CD4-positive, alpha-beta T cell treated with Interleukin-4 for 4 hours (primary cell): ENCODE measurements around the gene LRTM2.

Experiments
- DNase-seq: peaks from one replicate; pipeline ENCODE4 v3.0.0-alpha.2; 2020

The LRTM2 gene

GRCh38 chr12:1870998-1871917 is 50.9 kb downstream of the LRTM2 start:
- no peak for DNase-seq

GRCh38 chr12:1872001-1872400 is 51.6 kb downstream of the LRTM2 start:
- no peak for DNase-seq

DNA sequence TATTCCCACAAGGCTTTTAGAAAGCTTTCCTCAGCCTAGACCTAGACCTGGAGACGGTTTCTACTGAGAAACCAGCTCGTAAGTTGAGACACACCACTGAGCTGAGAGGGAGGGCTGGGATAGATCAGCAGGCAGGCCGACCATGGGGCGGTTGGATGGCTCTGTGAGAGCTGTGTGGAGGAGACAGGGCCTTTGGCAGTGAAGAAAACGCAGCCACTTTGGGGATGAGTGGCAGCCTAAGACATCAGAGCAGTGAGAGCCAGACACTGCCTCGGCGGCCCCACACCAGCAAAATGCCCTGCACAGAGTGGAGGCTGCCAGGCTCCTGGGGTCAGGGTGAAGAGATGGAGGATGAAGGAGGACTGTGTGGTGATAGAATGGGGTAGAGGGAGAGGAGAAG is 52.1 kb downstream of the LRTM2 start:
- DNase-seq: no peak

DNA sequence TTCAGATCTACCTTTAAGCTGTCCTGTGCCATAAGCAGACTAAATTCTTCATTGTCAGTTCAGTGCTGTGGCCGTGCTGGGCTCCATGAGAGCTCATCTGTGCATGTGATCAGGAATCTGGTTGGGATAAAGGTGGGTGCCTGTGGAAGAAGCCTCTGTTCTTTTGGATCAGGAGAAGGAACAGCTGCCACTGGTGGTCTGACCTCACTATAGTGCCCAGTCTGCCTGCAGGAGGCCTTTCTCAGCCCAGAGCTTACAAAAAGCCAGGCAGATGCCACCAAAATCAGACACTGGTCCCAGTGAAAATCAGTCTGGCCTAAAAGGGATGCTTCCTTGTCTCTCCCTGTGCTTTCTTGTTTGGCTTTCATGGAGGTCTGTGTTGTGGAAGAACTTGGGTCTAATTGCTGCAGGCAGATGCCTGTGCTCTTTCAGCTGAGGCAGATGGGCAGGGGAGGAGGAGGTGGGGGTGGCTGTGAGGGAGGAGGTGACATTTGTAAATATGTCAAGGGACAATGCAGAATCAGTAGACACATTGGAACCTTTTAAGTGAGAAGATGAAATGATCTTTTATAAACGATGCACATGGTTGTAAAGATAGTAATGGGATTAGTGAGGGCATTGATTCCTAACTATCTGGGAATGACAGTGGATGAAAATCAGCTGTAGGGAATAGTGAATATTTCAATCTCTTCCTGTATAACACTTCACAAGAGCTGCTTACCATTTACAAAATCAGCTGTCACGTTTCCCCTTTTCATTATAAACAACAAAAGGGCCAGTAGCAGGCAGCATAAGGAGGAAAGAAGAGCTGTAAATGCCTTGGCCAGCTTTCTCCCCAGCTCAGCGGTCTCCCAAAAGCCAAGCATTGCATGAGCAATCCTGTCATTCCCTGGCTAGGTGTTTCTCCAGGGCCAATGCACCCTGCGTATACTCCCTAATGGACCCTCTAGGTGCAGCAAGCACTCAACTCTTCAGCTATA is 53.5 kb downstream of the LRTM2 start:
- DNase-seq: no peak

- no peak for DNase-seq
These were observed 55.2 kb downstream of the LRTM2 start for GRCh38 chr12:1875608-1876007.

DNA sequence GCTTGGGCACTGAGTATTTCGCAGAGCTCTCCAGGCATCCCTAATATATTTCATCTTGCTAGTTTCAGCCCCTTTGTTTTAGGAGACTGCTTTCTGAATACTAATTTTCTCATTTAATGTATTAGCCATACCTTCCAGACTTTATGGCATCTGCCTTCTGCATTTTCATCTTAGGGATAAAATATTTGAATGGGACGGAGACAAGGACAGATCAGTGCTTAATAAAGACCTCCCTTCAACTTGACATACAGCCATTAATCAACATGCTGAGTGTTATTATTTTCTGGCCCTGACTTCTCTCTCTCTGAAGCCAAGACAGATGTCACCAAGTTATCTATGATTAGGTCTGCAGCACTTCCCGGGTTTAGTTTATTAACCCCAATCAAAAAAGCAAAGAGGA is 55.7 kb downstream of the LRTM2 start:
- DNase-seq: no peak

- no peak for DNase-seq
These were observed 57.0 kb downstream of the LRTM2 start for GRCh38 chr12:1877169-1877878.

- DNase-seq: no peak
These were observed 57.8 kb downstream of the LRTM2 start for GRCh38 chr12:1878214-1878613.

- DNase-seq: no peak
These were observed 58.3 kb downstream of the LRTM2 start for GRCh38 chr12:1878695-1879094.

GRCh38 chr12:1879633-1880032 is 59.3 kb downstream of the LRTM2 start:
- DNase-seq: no peak

GRCh38 chr12:1880153-1880845 is 59.9 kb downstream of the LRTM2 start:
- no peak for DNase-seq

- DNase-seq: no peak
These were observed 60.5 kb downstream of the LRTM2 start for GRCh38 chr12:1880876-1881275.

GRCh38 chr12:1881301-1881700 is 60.9 kb downstream of the LRTM2 start:
- DNase-seq: no peak

GRCh38 chr12:1881936-1882335 is 61.6 kb downstream of the LRTM2 start:
- DNase-seq: no peak

GRCh38 chr12:1882405-1882804 is 62.0 kb downstream of the LRTM2 start:
- DNase-seq: no peak

DNA sequence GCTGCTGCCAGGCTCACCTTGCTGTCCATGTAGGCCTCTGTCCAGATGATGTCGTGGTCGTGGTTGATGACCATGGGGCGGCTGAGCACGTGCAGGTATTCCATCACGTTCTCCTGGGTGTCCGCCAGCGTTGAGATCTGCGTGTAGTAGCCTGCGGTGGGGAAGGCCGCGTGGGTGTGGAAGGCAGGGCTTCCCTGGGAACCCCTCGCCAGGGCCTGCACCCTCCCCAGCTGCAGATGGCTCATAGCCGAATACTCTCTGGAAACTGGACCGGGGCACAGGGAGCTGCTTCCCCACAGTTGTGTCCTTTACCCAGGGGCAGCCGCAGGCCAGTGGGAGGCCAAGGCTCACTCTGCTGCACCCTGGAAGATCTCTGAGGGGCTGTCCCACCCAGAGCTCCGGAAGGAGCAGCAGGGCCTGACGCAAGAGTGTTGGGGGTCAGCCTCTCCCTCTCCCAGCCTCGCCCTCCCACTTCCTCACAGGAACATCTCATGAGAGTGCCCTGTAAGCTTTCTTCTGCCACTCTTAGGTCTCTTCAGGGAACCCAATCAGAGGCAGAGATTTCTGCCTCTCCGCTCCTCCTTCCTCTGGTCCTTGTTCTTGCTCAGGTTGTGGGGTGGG is 62.6 kb downstream of the LRTM2 start:
- no peak for DNase-seq

DNA sequence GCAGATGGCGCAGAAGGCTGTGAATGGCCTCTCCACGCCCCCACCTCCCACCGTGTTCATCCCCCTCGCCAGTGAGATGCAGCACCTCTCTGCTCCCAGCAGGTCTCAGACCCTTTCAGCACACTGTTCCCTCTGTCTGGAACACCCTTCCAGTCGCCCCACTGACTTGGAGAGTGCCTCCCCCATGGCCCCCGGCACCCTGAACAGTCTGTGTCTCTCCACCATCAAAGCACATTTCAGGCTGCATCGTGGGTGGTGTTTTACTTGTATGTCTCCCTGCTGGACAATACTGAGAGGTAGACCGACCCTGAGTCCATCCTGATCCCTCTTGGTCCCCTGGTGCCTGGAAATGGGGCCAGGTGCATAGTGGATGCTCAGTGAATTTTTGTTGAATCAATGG is 63.1 kb downstream of the LRTM2 start:
- DNase-seq: no peak

- no peak for DNase-seq
These were observed 64.3 kb downstream of the LRTM2 start for GRCh38 chr12:1884651-1885050.

- no peak for DNase-seq
These were observed 64.8 kb downstream of the LRTM2 start for GRCh38 chr12:1885082-1885596.

GRCh38 chr12:1885599-1886245 is 65.4 kb downstream of the LRTM2 start:
- DNase-seq: no peak
